Fibroblast of lung (primary cell): ENCODE results near the gene DDR2. TPM values are rescaled to one million over a fixed set of nuclear protein-coding genes. Genes with fewer than 3 reads are reported as not detected.

ENCODE experiments used
- DNase-seq, 2 donors: peaks; one replicate each; pipeline versions ENCODE4 v3.0.0 to v3.0.0-alpha.2; 2010; ENCODE audit warnings: low read depth in 2 of 2
- H2AFZ ChIP-seq: 2 replicates; pipeline ENCODE4 v1.5.1; 2012; ENCODE audit warnings: low read length, control low read depth, inconsistent platforms
- H3K27ac ChIP-seq: 2 replicates; pipeline ENCODE4 v1.5.1; 2011; ENCODE audit warnings: low read length, control low read depth; ENCODE audit not compliant: insufficient read depth
- H3K27me3 ChIP-seq: 2 replicates; pipeline ENCODE4 v1.5.1; 2011; ENCODE audit warnings: mild to moderate bottlenecking, low read length; ENCODE audit not compliant: control insufficient read depth, insufficient read depth
- H3K36me3 ChIP-seq: 2 replicates; pipeline ENCODE4 v1.5.1; 2011; ENCODE audit warnings: low read length; ENCODE audit not compliant: control insufficient read depth, insufficient read depth
- H3K4me1 ChIP-seq: 2 replicates; pipeline ENCODE4 v1.5.1; 2011; ENCODE audit warnings: low read length; ENCODE audit not compliant: control insufficient read depth, insufficient read depth; ENCODE audit errors: extremely low read depth
- H3K4me2 ChIP-seq: 2 replicates; pipeline ENCODE4 v1.5.1; 2011; ENCODE audit warnings: low read length, control low read depth; ENCODE audit not compliant: insufficient read depth; ENCODE audit errors: extremely low read depth
- H3K4me3 ChIP-seq, 4 experiments: fragments of 200-600 bp in 1 of 4; sonication (generic) in 1 of 4; replicated peaks in 1 of 4; 2 replicates each; pipeline ENCODE4 v1.5.1; 2011 to 2016; ENCODE audit warnings: low read length in 4 of 4, low read depth in 3 of 4, mild to moderate bottlenecking in 3 of 4, control low read depth in 2 of 4, inconsistent platforms in 1 of 4, mixed read lengths in 1 of 4; ENCODE audit not compliant: insufficient read depth in 1 of 4; ENCODE audit errors: control extremely low read depth in 1 of 4
- H3K79me2 ChIP-seq: 2 replicates; pipeline ENCODE4 v1.5.1; 2012; ENCODE audit warnings: mild to moderate bottlenecking, low read length, inconsistent platforms; ENCODE audit not compliant: control insufficient read depth, insufficient read depth
- H3K9ac ChIP-seq: 2 replicates; pipeline ENCODE4 v1.5.1; 2011; ENCODE audit warnings: mild to moderate bottlenecking, low read length, control low read depth; ENCODE audit not compliant: insufficient read depth
- H3K9me3 ChIP-seq: 2 replicates; pipeline ENCODE4 v1.5.1; 2012; ENCODE audit warnings: low read depth, low read length; ENCODE audit not compliant: control insufficient read depth, insufficient read depth
- H4K20me1 ChIP-seq: 2 replicates; pipeline ENCODE4 v1.5.1; 2011; ENCODE audit warnings: low read length; ENCODE audit not compliant: control insufficient read depth, insufficient read depth; ENCODE audit errors: extremely low read depth
- EZH2 ChIP-seq: IDR thresholded peaks from 2 replicates; pipeline ENCODE4 v1.5.1; 2012; ENCODE audit warnings: low read length, control low read depth, mild to moderate bottlenecking; ENCODE audit errors: missing control alignments
- polyA plus RNA-seq, 2 donors: library from polyadenylated mRNA; depleted of rRNA in 1 of 2; stranded (reverse) in 1 of 2; unstranded in 1 of 2; fragments of >200 nt; gene quantifications; 2 replicates each; pipeline ENCODE4 v1.2.1, GENCODE V29; 2011 to 2012; ENCODE audit warnings: missing spikeins in 1 of 2
- total RNA-seq: library from RNA; depleted of rRNA; stranded (reverse); fragments of >200 nt; gene quantifications from 2 replicates; pipeline ENCODE4 v1.2.1, GENCODE V29; 2014
- TF ChIP-seq, protein P1 (sequence below), 2 donors: IDR thresholded peaks in 1 of 2; conservative IDR thresholded peaks in 1 of 2; 1 replicate in 1 of 2; 2 replicates in 1 of 2; pipeline ENCODE4 v1.5.1; 2011 to 2012; ENCODE audit warnings: low read length in 2 of 2, control low read depth in 1 of 2, inconsistent platforms in 1 of 2, low read depth in 1 of 2, mild to moderate bottlenecking in 1 of 2

DDR2 gene
- total and polyA plus RNA-seq, 2 donors (not counting 1 experiment from before 2014, with no cell fraction given) = 192 to 303 TPM

GRCh38 chr1:162688931-162689330 is 56.7 kb downstream of the DDR2 start:
- DNase-seq = no peak
- no peaks in the 10 kb centered on the region for H3K36me3 ChIP-seq
- H3K79me2 ChIP-seq = peaks cover 80% of the 10 kb centered on the region

GRCh38 chr1:162689745-162690671 is 57.7 kb downstream of the DDR2 start:
- Histone ChIP-seq H3K4me2 (peak overlapping the region; percentile 83), H3K79me2 (peaks cover 80% of the 10 kb centered on the region), H2AFZ (no peak overlapping the region), H3K9ac (no peak overlapping the region), H3K9me3 (no peaks in the 10 kb centered on the region), H3K27ac (peak overlapping the region; percentile 87), H3K36me3 (no peaks in the 10 kb centered on the region), H3K4me3 (no peak overlapping the region), H4K20me1 (no peaks in the 10 kb centered on the region), H3K27me3 (no peaks in the 10 kb centered on the region), H3K4me1 (peaks cover 32% of the 10 kb centered on the region)
- peak in 1 of 2 donors; percentile 54 for DNase-seq
- TF ChIP-seq, protein P1, sequence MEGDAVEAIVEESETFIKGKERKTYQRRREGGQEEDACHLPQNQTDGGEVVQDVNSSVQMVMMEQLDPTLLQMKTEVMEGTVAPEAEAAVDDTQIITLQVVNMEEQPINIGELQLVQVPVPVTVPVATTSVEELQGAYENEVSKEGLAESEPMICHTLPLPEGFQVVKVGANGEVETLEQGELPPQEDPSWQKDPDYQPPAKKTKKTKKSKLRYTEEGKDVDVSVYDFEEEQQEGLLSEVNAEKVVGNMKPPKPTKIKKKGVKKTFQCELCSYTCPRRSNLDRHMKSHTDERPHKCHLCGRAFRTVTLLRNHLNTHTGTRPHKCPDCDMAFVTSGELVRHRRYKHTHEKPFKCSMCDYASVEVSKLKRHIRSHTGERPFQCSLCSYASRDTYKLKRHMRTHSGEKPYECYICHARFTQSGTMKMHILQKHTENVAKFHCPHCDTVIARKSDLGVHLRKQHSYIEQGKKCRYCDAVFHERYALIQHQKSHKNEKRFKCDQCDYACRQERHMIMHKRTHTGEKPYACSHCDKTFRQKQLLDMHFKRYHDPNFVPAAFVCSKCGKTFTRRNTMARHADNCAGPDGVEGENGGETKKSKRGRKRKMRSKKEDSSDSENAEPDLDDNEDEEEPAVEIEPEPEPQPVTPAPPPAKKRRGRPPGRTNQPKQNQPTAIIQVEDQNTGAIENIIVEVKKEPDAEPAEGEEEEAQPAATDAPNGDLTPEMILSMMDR (conservative IDR thresholded peaks at IDR 0.05 in 1 of 2, IDR thresholded peaks at IDR 0.05 in 1 of 2; ENCODE audit: low read depth in 1 of 2, low read length in 2 of 2) = no peak
- no peak for TF ChIP-seq EZH2

More at GRCh38 chr1:162688931-162689330, 56.7 kb downstream of the DDR2 start:
- Histone ChIP-seq H3K9me3 (no peaks in the 10 kb centered on the region), H3K27ac (no peak overlapping the region), H3K27me3 (no peaks in the 10 kb centered on the region), H4K20me1 (no peaks in the 10 kb centered on the region), H3K4me1 (peaks cover 32% of the 10 kb centered on the region), H3K9ac (no peak overlapping the region), H3K4me2 (no peak overlapping the region), H3K4me3 (no peak overlapping the region), H2AFZ (no peak overlapping the region)
- TF ChIP-seq EZH2 = no peak
- TF ChIP-seq, protein P1 (conservative IDR thresholded peaks at IDR 0.05 in 1 of 2, IDR thresholded peaks at IDR 0.05 in 1 of 2; ENCODE audit: low read depth in 1 of 2, low read length in 2 of 2) = no peak

DNA sequence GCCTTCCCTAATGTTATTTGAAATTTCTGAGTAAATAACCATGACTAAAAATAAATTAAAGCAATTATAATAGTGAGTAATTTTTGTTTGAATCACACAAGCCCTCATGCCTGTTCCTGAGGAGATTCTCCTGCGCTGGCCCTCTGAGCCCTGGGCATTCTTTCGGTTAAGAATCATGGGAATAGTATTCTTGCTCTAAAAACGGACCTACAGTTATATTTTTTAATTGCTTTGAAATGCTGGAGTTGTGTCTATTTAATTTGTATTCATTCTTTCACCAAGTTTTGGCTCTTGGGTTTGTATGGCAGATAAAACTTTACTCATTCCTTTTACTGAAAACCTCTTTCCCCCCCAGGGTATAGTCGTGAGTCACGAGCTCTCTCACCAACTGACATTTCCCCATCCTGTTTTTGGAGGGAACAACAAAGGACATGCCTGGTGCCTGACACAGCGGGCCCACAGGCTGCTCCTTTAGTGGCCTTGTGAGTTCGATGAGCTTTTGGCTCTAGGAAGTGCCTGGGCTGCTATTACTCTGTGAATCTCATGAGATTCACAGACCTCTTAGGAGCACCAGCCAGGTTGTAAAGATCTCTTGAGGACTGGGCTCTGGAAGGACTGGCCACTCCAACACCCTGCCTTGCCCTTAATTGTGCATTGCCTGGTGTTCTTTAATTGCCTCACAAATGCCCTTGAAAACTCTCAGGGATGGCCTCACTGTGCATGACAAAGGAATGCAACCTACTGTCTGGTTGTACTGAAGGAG is 58.6 kb downstream of the DDR2 start:
- peak; percentile 81 to 94 for DNase-seq
- no peaks in the 10 kb centered on the region for H3K36me3 ChIP-seq
- TF ChIP-seq, protein P1 (conservative IDR thresholded peaks at IDR 0.05 in 1 of 2, IDR thresholded peaks at IDR 0.05 in 1 of 2; ENCODE audit: low read depth in 1 of 2, low read length in 2 of 2) = no peak
- TF ChIP-seq EZH2 = no peak
- H3K9ac ChIP-seq = no peak overlapping the region
- H4K20me1 ChIP-seq = no peaks in the 10 kb centered on the region
- peaks cover 34% of the 10 kb centered on the region for H3K4me1 ChIP-seq
- peaks cover 80% of the 10 kb centered on the region for H3K79me2 ChIP-seq
- no peak overlapping the region for H3K4me3 ChIP-seq
- H3K27ac ChIP-seq = peak overlapping the region; percentile 87
- peak overlapping the region; percentile 88 for H3K4me2 ChIP-seq
- no peaks in the 10 kb centered on the region for H3K9me3 ChIP-seq
- no peak overlapping the region for H2AFZ ChIP-seq
- H3K27me3 ChIP-seq = no peaks in the 10 kb centered on the region
